HG02588 (cell line): ENCODE results near the gene RHBDD3.

Source experiments
- ATAC-seq: cut with Tn5 transposase; IDR thresholded peaks from one replicate; pipeline ENCODE4 v1.9.1; 2021; ENCODE audit warnings: mild to moderate bottlenecking, moderate library complexity; ENCODE audit not compliant: unreplicated experiment

Gene RHBDD3

DNA sequence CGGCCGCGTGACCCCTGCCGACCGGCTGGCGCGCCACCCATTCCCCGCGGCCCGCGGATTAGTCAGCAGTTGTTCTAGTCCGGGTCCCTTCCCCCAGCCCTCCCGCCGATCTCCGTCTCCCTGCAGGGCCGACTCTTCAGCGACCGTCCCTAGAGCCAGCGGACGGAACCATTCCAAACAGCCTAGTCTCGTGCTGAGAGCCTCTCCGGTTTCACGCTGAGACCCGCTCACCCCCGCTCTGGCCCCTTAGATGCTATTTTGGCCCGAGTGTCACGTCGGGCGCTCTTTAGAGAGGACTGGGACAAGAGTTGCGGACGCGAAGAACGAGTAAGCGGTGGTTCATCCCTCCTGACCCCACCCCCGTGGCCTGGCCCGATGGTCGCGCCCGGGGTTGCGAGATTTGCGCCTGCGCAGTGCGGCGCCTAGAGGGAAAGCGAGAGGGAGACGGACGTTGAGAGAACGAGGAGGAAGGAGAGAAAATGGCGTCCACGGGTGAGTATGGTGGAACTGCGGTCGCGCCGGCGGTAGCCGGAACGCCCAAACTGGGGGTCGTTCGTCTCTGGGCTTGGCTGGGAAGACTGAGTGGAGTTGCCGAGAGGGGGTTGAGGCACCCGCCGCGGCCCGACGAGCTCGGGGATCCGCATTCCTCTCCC lies at the start of gene RHBDD3, which contains the start of gene EWSR1:
Gene RHBDD3, minus strand, starts transcription at position 124 of the 653 bp plus-strand sequence. CDS start 2,355 bp downstream, outside the sequence.
Gene EWSR1, plus strand, starts transcription at position 411 of the 653 bp plus-strand sequence. Its CDS starts 69 bp downstream, at position 480.
- ATAC-seq: peak; percentile 70

DNA sequence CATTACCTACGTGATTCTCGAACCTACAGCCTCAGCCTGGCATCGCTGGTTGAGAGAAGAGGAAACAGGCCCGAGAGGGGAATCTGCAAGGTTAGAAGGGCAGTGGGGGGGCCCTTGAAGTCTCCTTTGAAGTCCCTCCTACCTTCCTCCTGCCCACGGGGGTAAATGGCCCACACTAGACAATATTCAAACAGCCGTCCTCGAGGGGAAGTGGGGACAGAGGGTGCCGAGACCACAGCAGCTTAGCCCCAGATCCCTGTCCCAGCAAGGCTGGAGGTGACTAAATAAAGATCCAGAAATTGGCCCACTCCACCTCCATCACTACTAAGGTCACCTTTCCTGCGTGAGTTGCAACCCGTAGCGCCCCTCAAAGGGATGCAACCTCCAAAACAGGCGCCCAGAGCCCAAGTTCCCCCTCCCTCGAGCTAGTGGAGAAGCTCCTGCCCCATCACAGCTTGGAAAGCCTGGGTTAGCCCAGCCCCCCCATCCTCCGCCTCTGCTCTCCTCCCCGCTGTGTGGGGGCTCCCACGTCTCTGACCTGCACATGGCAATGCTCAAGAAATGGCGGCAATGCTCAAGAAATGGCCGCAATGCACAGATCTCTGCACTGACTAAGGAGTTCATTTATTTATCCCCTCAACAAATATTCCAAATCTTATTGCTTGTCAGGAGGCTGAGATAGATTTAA lies 48.5 kb upstream of the RHBDD3 start:
- no peak for ATAC-seq

DNA sequence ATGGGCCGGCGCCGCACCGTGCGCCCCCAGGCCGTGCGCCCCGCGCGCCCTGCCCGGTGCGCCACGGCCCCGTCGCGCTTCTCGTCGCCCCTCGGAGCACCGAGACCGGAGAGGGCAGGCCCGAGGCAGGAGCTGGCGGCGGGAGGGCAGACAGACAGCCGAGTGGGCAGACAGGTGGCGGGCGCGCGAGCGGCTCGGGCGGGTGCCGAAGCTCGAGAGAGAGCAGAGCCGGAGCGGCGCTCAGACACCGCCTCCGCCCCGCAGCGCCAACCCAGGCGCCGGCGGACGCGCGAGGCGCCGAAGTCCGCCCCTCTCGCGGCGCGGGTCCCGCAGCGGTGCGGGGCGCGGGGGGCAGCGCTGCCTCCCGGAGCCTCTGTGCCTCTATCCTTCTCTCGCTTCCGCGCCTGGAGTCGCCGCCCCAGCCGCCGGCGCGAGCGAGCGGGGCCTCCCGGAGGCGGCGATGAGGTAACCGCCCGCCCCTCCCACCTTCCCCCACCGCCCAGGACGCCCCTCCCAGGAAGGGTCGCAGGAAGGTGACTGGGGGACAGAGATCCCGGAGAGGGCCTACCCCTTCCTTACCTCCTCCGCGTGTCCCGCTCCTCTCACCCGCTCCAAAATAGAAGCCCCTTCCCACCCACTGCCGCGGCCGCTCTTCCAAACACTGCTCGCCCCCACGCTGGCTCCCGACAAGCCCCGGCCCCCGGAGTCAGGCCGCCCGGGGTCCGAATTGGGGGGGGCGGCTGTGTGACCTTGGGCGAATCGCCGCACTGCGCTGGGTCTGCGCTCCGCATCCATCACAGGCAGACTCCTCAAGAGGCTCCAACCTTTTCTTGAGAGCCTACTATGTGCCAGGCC lies 47.7 kb upstream of the RHBDD3 start, which contains the start of gene RASL10A:
Gene RASL10A, minus strand, starts transcription at position 412 of the 855 bp plus-strand sequence. CDS start 451 bp downstream, outside the sequence.
- no peak for ATAC-seq

DNA sequence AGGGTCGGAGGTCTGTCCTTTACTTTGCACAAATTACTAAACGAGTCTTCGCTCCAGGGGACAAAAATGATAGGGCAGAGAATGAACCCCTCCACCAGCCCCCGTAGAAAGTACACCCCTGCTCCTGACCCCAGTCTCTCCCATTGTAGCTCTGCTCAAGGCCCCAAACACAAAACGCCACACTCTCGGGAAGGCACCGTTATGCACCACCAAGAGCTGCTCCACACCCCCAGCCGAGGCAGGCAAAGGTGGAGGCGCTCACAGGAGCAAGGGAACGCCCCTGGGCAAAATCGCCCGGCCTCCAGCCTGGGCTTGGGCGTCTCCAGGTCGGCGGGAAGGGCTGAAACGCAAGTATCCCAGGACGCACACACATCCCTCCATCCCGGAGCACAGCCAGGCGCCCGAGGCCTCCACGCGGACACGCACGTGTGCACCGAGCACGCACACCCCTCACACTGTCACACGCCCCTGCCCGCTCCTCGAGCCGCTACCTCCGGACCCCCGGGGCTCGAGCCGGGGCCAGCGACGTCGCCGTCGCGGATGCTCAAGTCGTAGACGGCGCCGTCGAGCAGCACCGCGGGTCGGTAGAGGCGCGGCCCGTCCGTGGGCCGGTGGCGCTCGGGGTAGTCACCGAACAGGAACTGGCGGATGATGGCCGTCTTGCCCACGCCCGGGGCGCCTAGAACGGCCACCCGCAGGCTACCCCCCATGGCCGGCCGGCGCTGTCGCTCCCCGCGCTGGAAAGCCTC lies 46.9 kb upstream of the RHBDD3 start:
- no peak for ATAC-seq

DNA sequence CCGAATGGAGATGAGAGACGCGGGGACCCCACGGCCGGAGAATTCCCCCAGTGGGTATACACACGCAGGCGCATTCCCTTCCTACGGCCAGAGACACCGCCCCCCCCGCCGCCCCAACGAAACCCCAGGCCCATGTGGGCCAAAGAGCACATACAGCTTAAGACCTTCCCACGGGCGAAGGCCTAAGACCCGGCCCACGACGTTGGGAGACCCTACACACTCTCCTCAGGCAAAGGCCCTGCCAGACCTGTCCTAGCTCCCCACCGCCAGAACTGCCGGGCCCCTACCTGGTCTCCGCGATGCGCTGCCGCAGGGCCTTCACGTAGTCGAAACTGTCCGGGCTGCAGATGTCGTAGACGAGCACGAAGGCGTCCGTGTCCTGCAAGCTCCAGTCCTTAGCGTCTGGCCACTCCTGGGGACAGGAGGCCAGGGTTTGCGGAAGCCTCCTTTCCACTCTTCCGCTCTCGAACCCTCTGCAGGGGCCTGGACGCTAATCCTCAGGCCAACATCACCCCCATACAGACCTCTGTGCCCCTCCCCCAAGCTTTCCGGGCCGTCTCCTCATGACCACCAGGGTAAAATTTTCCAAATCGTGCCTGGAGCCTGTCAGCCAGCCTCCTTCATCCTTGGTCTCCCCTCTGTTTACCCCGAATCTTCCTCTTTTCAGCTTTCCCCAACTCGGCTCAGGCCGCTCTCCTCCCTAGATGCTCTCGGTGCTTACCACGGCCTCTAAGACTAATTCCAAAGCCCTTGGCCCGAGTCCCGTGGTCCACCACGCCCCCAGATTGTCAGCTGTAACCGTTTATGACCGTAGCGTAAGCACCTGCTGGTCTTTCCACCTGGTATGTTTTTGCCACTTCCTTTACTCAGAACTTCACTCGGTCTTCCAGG lies 46.0 kb upstream of the RHBDD3 start:
- no peak for ATAC-seq

DNA sequence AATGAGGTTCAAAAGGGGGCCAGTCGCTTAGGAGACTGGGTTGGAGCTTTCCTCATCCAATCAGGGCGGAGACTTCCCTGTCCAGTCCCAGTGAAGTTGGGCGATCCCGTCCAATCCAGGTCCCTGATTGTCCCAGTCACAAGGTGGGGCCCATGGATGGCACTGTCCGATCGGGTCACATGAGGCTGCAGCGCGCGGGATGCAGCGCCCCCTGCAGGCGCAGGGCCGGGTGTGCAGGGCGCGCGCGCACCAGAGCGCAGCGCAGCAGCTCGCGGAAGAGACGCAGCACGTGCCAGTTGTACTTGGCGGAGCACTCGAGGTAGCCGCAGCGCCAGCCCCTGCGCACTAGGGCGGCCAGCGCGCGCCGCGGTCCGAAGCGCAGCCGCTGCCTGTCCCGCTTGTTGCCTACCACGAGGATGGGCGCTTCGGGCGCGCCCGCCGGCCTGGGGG lies 45.4 kb upstream of the RHBDD3 start:
- ATAC-seq: no peak

DNA sequence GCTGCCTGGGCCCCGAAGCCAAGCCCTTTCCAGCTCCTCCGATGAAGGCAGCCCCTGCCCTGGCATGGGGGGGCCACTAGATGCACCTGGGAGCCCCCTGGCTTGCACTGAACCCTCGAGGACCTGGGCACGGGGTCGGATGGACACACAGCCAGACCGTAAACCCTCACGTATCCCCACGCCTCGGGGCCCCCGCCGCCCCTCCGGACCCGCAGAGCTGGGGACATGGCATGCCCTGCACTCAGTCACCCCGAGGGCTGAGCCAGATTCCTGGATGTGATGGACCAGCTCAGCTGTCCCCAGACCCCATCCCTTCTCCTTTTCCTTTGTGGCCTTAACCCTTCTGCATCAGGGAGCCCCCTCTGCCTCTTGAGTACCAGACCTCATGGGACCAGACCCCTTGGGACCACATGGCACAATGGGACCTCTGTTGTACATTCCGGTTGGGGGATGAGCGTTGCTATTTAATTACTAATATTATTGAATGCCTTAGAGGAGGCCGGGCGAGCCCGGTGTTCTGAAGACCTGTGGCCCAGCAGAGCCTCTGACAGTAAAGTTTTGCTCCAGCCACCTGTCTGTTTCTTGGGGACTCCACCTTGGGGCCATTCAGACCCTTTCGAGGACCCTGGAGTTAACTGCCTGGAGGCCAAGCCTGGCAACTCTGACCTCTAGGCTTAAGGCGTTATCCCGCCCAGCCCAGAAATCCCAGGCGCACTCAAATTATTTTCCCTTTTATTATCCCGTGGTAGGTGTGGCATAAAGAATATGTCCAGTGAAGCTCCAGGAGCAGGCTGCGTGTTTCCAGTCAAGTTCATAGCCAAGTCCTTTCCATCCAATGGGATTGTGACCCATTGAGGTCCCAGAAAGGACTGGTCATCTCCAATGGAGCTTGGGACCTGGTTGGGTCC lies 44.7 kb upstream of the RHBDD3 start:
- ATAC-seq: no peak

DNA sequence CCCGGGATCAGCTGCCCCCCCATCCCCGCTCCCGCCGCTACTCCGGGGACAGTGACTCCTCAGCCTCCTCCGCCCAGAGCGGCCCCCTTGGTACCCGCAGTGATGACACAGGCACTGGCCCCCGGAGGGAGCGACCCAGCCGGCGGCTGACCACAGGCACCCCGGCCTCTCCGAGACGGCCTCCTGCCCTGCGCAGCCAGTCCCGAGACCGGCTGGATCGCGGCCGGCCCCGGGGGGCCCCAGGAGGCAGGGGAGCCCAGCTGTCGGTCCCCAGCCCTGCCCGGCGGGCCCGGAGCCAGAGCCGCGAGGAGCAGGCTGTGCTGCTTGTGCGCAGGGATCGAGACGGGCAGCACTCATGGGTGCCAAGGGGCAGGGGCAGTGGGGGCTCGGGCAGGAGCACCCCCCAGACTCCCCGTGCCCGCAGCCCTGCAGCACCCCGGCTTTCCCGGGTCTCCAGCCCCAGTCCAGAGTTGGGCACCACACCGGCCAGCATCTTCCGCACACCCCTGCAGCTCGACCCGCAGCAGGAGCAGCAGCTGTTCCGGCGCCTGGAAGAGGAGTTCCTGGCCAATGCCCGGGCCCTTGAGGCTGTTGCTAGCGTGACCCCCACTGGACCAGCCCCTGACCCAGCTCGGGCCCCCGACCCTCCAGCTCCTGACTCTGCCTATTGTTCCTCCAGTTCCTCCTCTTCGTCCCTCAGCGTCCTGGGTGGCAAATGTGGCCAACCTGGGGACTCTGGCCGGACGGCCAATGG lies 43.9 kb upstream of the RHBDD3 start:
- ATAC-seq: no peak

DNA sequence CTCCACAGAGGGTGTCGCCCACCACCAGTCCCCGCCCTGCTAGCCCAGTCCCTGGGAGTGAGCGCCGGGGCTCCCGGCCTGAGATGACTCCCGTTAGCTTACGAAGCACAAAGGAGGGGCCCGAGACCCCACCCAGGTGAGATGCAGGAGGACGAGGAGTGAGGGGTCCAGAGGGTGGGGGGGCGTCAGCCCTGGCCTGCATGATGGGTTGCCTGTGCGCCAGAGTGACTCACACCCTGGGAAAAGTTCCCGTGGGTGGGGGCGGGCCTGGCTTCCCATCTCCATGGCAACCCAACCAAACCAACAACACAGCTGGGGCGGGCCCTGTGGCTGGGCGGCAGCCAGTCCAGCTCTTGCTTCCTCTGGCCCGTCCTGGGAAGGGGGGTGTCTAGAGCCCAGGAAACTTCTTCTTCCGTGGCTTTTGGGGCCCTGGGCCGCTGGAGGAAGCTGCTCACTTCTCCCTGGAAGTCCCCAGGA lies 43.1 kb upstream of the RHBDD3 start:
- ATAC-seq: no peak

DNA sequence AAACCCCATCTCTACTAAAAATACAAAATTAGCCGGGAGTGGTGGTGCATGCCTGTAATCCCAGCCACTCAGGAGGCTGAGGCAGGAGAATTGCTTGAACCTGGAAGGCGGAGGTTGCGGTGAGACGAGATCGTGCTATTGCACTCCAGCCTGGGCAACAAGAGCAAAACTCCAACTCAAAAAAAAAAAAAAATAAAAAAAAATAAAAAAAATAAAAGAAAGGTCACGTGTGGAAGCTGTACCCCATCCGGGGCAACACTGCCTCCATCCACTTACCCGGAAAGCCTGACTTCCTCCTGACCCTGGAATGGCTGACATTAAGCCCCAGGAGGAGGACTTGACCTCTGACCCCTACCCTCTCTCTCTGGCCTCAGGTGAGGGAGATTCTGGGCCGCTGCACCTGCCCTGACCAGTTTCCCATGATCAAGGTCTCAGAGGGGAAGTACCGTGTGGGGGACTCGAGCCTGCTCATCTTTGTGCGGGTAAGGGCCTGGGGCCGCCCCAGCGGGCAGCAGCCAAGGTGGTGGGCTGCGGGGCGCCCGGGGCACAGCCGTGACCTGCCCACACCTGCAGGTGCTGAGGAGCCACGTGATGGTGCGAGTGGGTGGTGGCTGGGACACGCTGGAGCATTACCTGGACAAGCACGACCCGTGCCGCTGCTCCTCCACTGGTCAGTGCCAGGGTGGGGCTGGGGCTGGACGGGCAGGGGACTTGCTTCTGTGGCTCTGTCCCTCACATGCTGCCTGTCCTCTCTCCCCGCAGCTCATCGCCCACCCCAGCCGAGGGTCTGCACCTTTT lies 42.5 kb upstream of the RHBDD3 start:
- ATAC-seq: no peak

DNA sequence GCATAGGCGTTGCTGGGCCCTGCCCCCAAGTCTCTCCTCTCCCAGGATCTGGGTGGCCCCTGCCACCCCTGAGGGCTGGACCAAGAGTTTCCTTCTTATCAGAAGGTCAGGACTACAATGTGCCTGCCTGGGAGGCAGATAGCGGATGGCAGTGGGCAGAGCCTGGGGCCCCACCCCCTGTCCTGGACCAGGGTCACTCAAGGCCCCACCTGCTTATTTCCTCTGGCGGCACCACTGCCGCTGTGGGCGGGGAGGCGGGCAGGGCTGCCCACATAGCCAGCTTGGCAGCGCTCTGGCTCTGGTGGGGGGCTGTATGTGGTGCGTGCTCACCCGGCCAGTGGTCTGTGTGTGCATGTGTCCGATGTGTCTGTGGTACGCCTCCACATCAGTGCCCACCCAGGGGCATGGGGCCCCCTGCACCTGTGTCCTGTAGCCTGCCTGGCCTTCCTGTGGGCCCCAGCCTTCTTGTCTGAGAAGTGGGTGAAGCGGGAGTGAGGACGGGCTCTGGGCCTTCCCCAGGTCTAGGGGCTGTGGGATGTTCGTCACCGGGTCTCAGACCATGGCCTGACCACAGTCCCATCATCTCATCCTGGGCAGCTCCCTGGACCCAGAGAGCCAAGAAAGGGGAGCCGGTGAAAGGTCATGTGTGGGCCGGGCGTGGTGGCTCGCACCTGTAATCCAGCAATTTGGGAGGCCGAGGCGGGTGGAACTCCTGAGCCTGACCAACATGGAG lies 41.7 kb upstream of the RHBDD3 start:
- no peak for ATAC-seq

DNA sequence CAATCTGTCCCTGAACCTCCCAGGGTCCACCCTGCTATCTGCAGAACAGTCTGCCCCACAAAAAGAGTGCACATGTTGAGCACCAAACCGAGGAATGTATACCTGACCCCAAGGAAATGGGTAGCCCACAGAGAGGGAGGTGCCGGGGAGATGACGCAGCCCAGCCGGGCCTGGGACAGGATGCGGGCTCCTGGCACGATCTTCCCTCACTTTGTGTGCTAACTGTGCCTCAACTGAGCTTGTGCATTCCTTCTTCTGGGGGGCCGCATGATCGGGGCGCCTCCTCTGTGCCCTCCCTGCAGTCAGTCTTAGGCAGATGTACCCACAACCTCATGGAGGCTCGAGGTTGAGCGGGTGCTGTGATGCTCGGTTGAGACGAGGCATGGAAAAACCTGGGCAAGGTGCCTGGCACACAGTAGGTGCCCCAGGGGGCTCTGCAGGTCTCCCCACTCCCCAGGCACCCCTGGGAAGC lies 41.0 kb upstream of the RHBDD3 start:
- no peak for ATAC-seq

DNA sequence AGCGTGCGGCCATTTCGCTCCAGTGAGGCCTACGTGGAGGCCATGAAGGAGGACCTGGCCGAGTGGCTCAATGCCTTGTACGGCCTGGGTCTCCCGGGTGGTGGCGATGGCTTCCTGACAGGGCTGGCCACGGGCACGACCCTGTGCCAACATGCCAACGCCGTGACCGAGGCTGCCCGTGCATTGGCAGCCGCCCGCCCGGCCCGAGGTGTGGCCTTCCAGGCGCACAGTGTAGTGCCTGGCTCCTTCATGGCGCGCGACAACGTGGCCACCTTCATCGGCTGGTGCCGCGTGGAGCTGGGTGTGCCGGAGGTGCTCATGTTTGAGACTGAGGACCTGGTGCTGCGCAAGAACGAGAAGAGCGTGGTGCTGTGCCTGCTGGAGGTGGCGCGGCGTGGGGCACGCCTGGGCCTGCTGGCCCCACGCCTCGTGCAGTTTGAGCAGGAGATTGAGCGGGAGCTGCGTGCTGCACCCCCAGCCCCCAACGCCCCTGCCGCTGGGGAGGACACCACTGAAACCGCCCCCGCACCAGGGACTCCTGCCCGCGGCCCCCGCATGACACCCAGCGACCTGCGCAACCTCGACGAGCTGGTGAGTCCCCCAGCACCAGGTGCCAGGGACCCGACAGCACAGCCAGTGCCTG lies 40.5 kb upstream of the RHBDD3 start:
- no peak for ATAC-seq

DNA sequence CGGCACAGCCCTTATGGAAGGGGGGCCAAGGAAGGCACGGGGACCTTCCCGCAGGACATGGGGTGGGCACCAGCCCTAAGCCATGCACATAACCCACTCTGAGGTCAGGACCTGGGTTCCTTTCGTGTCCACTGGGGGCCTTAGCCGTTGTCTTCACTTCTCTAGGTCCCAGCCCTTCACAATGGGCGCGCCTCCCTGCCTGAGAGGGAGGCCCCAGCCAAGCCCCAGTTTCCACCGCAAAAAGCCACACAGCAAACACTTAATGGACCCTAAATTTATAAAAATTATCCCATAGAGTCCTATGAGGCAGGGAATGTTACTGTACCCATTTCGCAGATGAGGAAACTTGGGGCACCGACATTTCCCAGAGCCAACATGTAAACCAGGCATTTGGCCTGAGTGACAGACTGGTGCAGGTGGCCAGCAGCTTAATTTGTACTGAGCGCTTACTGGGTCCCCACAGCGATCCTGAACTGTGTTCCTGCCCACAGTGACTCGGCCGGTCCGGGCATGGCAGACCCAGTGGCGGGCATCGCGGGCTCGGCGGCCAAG lies 39.9 kb upstream of the RHBDD3 start:
- no peak for ATAC-seq

DNA sequence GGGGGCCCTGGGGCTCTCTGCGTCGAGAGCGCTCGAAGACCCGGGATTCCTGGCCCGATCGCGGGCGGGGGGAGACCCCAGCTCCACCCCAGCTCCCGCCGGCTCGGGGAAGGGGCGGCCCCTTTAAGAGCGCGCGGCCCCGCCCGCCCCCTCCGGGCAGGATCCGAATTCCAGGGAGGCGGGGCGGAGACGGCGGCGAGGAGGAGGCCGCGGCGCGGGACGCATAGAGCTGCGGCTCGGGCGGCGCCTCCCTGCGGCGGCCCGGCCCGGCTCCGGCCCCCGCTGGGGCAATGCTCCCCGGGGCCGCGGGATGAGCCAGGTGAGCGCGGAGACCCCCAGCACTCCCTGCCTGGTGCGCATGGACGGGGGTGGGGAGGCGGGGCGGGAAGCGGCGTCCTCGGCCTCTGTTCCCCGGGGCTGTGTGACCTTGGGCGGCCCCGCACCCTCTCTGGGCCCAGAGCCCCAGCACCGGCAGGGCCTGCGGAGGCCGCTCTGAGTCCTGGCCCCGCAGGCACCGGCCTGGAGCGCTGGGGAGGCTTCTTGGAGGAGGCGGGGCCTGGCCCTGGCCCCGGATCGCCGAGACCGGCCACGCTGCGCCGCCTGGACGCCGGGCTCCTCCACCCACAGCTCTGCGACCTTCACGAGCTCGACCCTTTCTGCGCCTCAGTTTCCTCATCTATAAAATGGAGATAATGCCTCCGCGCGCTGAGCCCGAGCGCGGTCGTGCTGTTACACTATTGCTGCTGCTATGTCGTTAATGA lies 39.2 kb upstream of the RHBDD3 start:
- ATAC-seq: no peak
